ENCODE data around the gene FAM240A. TPM values are rescaled to one million over a fixed set of nuclear protein-coding genes. Genes with fewer than 3 reads are reported as not detected.

Gene FAM240A
- total and polyA plus RNA-seq, 2 donors (not counting 1 experiment from before 2014, with no cell fraction given), result not detected

DNA sequence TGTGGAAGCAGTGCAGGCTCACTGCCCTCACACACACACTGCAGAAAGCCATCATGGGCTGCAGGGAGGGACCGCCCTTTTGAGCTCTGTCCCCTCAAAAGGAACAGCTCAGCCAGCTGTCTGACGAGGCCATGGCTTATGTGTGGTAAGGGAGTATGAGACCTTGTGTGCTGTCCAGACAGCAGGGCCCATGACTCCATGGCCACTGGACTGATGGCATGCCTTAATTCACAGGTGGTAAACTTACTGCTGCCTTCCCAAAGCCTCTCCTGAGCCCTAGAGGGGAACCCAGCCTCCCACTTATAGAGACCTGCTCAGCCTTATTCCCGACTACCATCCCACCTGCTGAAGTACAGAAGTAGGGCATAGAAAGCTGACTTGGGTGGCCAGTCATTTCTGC, 5.6 kb downstream of the FAM240A start:
- H3K9me3 ChIP-seq (ENCODE audit: control extremely low read depth in 1 of 3, control insufficient read depth in 2 of 3, insufficient read depth in 1 of 3, low read length in 2 of 3), result no peaks in the 10 kb centered on the region
- no peak overlapping the region for H2AFZ ChIP-seq (ENCODE audit: insufficient read depth, low read depth, low read length, poor library complexity, severe bottlenecking)
- no peaks in the 10 kb centered on the region for H3K36me3 ChIP-seq (replicated peaks in 1 of 2; ENCODE audit: control extremely low read depth in 1 of 2, control insufficient read depth in 1 of 2, extremely low read depth in 1 of 2, insufficient read depth in 2 of 2, low read length in 1 of 2)
- H3K4me3 ChIP-seq (ENCODE audit: control extremely low read depth in 1 of 5, extremely low read depth in 1 of 5, insufficient read depth in 1 of 5, low read depth in 2 of 5, low read length in 4 of 5), result no peak overlapping the region
- ChIA-PET POLR2A (no interaction called here), CTCF (no interaction called here)
- TF ChIP-seq, protein P1, sequence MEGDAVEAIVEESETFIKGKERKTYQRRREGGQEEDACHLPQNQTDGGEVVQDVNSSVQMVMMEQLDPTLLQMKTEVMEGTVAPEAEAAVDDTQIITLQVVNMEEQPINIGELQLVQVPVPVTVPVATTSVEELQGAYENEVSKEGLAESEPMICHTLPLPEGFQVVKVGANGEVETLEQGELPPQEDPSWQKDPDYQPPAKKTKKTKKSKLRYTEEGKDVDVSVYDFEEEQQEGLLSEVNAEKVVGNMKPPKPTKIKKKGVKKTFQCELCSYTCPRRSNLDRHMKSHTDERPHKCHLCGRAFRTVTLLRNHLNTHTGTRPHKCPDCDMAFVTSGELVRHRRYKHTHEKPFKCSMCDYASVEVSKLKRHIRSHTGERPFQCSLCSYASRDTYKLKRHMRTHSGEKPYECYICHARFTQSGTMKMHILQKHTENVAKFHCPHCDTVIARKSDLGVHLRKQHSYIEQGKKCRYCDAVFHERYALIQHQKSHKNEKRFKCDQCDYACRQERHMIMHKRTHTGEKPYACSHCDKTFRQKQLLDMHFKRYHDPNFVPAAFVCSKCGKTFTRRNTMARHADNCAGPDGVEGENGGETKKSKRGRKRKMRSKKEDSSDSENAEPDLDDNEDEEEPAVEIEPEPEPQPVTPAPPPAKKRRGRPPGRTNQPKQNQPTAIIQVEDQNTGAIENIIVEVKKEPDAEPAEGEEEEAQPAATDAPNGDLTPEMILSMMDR (IDR thresholded peaks at IDR 0.05), result no peak
- no peak for TF ChIP-seq EZH2 (IDR thresholded peaks at IDR 0.05; ENCODE audit: borderline replicate concordance, insufficient read depth, low read depth, low read length, poor library complexity, severe bottlenecking)
- ATAC-seq (ENCODE audit: low read depth) (no peak), DNase-seq (no peak)
- H3K9me3 Mint-ChIP-seq (ENCODE audit: insufficient read depth), result no peaks in the 10 kb centered on the region
- intact Hi-C loops (cut with micrococcal nuclease), result no loop called here
- no peaks in the 10 kb centered on the region for H3K79me2 ChIP-seq (ENCODE audit: control insufficient read depth, insufficient read depth, low read length)
- H3K4me2 ChIP-seq (replicated peaks; ENCODE audit: low read depth, low read length, poor library complexity, severe bottlenecking), result no peak overlapping the region
- H3K27me3 ChIP-seq (replicated peaks in 1 of 4; ENCODE audit: control extremely low read depth in 1 of 4, control insufficient read depth in 3 of 4, insufficient read depth in 4 of 4, low read length in 3 of 4), result peaks cover 0 to 9% (median 4%) of the 10 kb centered on the region in 4 experiments
- peaks cover 39% of the 10 kb centered on the region for H3K27me3 Mint-ChIP-seq
- no peaks in the 10 kb centered on the region for H3K4me1 ChIP-seq (ENCODE audit: control insufficient read depth in 2 of 2, insufficient read depth in 2 of 2, low read length in 2 of 2)
- no peak overlapping the region for H3K9ac ChIP-seq (ENCODE audit: low read length)
- no peak overlapping the region for H3K27ac ChIP-seq (ENCODE audit: low read length in 2 of 2)
- WGBS (ENCODE audit: insufficient coverage), result 88% methylated on average over 1 of the region's 3 CpGs
- no peaks in the 10 kb centered on the region for H4K20me1 ChIP-seq (ENCODE audit: control insufficient read depth, insufficient read depth, low read length, poor library complexity, severe bottlenecking)
- no peak overlapping the region for H3K27ac Mint-ChIP-seq
- H3K4me1 Mint-ChIP-seq, result no peaks in the 10 kb centered on the region
- H3K4me3 Mint-ChIP-seq, result no peak overlapping the region

DNA sequence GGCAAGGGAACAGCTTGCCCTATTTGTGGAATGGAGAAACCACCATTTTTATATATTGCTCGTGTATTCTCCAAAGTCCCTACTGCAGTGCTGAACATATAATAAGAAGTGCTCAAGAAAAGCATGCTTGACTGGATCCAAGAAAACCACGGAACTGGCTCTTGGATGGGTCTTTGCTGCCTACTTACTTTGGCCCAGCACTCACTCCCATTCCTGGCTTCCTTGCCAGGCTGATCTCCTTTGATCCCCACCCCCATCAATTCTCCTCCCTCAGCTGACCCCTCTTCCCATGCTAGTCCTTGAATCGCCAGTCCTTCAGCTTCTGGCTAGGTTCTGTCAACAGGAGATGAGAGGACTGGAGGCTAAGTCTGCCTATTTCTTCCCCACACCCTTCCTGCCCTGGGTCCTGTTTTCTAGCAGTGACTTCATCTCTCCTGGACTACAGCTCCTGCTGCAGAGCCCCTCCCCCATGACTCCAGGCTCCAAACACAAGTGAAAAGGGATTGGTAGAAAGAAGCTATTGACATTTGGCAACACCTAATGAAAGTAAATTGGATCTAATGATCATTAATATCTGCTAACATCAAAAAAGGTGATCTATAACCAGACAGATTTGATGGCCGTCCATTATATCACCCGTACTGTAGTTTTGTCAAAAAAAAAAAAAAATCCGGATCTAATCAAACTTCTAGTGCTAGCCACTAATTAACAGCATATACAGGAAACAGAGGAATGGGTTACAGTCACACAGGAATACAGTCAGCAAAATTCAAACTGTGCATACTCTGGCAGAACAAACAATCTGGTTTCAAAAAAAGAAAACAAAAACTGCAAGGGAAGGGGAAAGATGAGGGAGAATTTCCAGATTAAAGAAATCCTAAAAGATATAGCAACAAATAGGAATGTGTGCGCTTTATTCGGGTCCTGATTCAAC, 7.8 kb downstream of the FAM240A start:
- H3K27ac Mint-ChIP-seq, result no peak overlapping the region
- DNase-seq (no peak), ATAC-seq (ENCODE audit: low read depth) (no peak)
- no peaks in the 10 kb centered on the region for H3K4me1 Mint-ChIP-seq
- no peak overlapping the region for H3K4me3 ChIP-seq (ENCODE audit: control extremely low read depth in 1 of 5, extremely low read depth in 1 of 5, insufficient read depth in 1 of 5, low read depth in 2 of 5, low read length in 4 of 5)
- H3K4me1 ChIP-seq (ENCODE audit: control insufficient read depth in 2 of 2, insufficient read depth in 2 of 2, low read length in 2 of 2), result no peaks in the 10 kb centered on the region
- no peak overlapping the region for H2AFZ ChIP-seq (ENCODE audit: insufficient read depth, low read depth, low read length, poor library complexity, severe bottlenecking)
- CTCF ChIA-PET, result interaction anchor here (1.4 to 2.6 kb wide), 2 partner anchors 8 to 10 kb away, joined by 5 to 13 read pairs; no protein-coding TSS in a partner anchor
- no peak overlapping the region for H3K4me2 ChIP-seq (replicated peaks; ENCODE audit: low read depth, low read length, poor library complexity, severe bottlenecking)
- intact Hi-C loops (cut with micrococcal nuclease), result no loop called here
- no peaks in the 10 kb centered on the region for H3K79me2 ChIP-seq (ENCODE audit: control insufficient read depth, insufficient read depth, low read length)
- POLR2A ChIA-PET, result no interaction called here
- H3K36me3 ChIP-seq (replicated peaks in 1 of 2; ENCODE audit: control extremely low read depth in 1 of 2, control insufficient read depth in 1 of 2, extremely low read depth in 1 of 2, insufficient read depth in 2 of 2, low read length in 1 of 2), result no peaks in the 10 kb centered on the region
- 90% methylated on average over 1 of the region's 8 CpGs for WGBS (ENCODE audit: insufficient coverage)
- H3K9ac ChIP-seq (ENCODE audit: low read length), result no peak overlapping the region
- peaks cover 41% of the 10 kb centered on the region for H3K27me3 Mint-ChIP-seq
- no peaks in the 10 kb centered on the region for H3K9me3 ChIP-seq (ENCODE audit: control extremely low read depth in 1 of 3, control insufficient read depth in 2 of 3, insufficient read depth in 1 of 3, low read length in 2 of 3)
- no peaks in the 10 kb centered on the region for H3K9me3 Mint-ChIP-seq (ENCODE audit: insufficient read depth)
- H4K20me1 ChIP-seq (ENCODE audit: control insufficient read depth, insufficient read depth, low read length, poor library complexity, severe bottlenecking), result no peaks in the 10 kb centered on the region
- H3K27ac ChIP-seq (ENCODE audit: low read length in 2 of 2), result no peak overlapping the region
- H3K27me3 ChIP-seq (replicated peaks in 1 of 4; ENCODE audit: control extremely low read depth in 1 of 4, control insufficient read depth in 3 of 4, insufficient read depth in 4 of 4, low read length in 3 of 4), result peaks cover 0 to 9% (median 4%) of the 10 kb centered on the region in 4 experiments
- TF ChIP-seq EZH2 (IDR thresholded peaks at IDR 0.05; ENCODE audit: borderline replicate concordance, insufficient read depth, low read depth, low read length, poor library complexity, severe bottlenecking), result no peak
- H3K4me3 Mint-ChIP-seq, result no peak overlapping the region

All from B cell (primary cell).